GM18907 (cell line): ENCODE measurements around the gene PPP2R5E.

ENCODE experiments used
- ATAC-seq: cut with Tn5 transposase; IDR thresholded peaks from one replicate; pipeline ENCODE4 v1.9.1; 2021; ENCODE audit warnings: mild to moderate bottlenecking, moderate library complexity; ENCODE audit not compliant: unreplicated experiment

The PPP2R5E gene

GRCh38 chr14:63474111-63474510, 69.1 kb downstream of the PPP2R5E start:
- ATAC-seq: no peak

- ATAC-seq: no peak
Measured at GRCh38 chr14:63472986-63473788, 70.0 kb downstream of the PPP2R5E start.

GRCh38 chr14:63470962-63471793, 72.0 kb downstream of the PPP2R5E start:
- ATAC-seq: peak; percentile 90

- ATAC-seq: no peak
Measured at GRCh38 chr14:63468294-63468693, 74.9 kb downstream of the PPP2R5E start.

GRCh38 chr14:63467440-63468072, 75.6 kb downstream of the PPP2R5E start:
- no peak for ATAC-seq

- no peak for ATAC-seq
Measured at GRCh38 chr14:63465347-63465746, 77.8 kb downstream of the PPP2R5E start.

- no peak for ATAC-seq
Measured at GRCh38 chr14:63460680-63461369, 82.4 kb downstream of the PPP2R5E start.

- ATAC-seq: no peak
Measured at GRCh38 chr14:63459738-63460137, 83.4 kb downstream of the PPP2R5E start.

GRCh38 chr14:63457498-63457897, 85.7 kb downstream of the PPP2R5E start:
- no peak for ATAC-seq

- peak; percentile 73 for ATAC-seq
Measured at GRCh38 chr14:63454863-63455622, 88.1 kb downstream of the PPP2R5E start.

GRCh38 chr14:63454436-63454835, 88.7 kb downstream of the PPP2R5E start:
- no peak for ATAC-seq

GRCh38 chr14:63453443-63453936, 89.7 kb downstream of the PPP2R5E start:
- ATAC-seq: no peak

- no peak for ATAC-seq
Measured at GRCh38 chr14:63452796-63453195, 90.4 kb downstream of the PPP2R5E start.

GRCh38 chr14:63448841-63449240, 94.3 kb downstream of the PPP2R5E start:
- ATAC-seq: no peak

- ATAC-seq: no peak
Measured at GRCh38 chr14:63444588-63444987, 98.6 kb downstream of the PPP2R5E start.

GRCh38 chr14:63443988-63444387, 99.2 kb downstream of the PPP2R5E start:
- ATAC-seq: no peak

GRCh38 chr14:63443361-63443760, 99.8 kb downstream of the PPP2R5E start:
- no peak for ATAC-seq

- ATAC-seq: peak; percentile 64
Measured at GRCh38 chr14:63438065-63438757, 105.0 kb downstream of the PPP2R5E start.

GRCh38 chr14:63436286-63437098, 106.7 kb downstream of the PPP2R5E start:
- ATAC-seq: no peak
